NCI-H226 (cell line): Measurements from ENCODE around the gene RABGAP1L.
A peak's percentile ranks its signal among the peaks of the same experiment; 100 is the strongest.

Source experiments
- DNase-seq: peaks from one replicate; pipeline ENCODE4 v3.0.0-alpha.2; 2015

Gene RABGAP1L

GRCh38 chr1:174902531-174903099 is 743.3 kb downstream of the RABGAP1L start:
- no peak for DNase-seq

GRCh38 chr1:174911606-174912005 is 752.3 kb downstream of the RABGAP1L start:
- no peak for DNase-seq

GRCh38 chr1:174912264-174912663 is 752.9 kb downstream of the RABGAP1L start:
- no peak for DNase-seq

- DNase-seq, result no peak
These were observed 754.0 kb downstream of the RABGAP1L start for GRCh38 chr1:174913225-174913903.

- DNase-seq, result no peak
These were observed 755.7 kb downstream of the RABGAP1L start for GRCh38 chr1:174914991-174915390.

- no peak for DNase-seq
These were observed 757.5 kb downstream of the RABGAP1L start for GRCh38 chr1:174916846-174917245.

- DNase-seq, result no peak
These were observed 760.8 kb downstream of the RABGAP1L start for GRCh38 chr1:174920093-174920492.

GRCh38 chr1:174922121-174922520 is 762.8 kb downstream of the RABGAP1L start:
- DNase-seq, result no peak

GRCh38 chr1:174923820-174924219 is 764.5 kb downstream of the RABGAP1L start:
- DNase-seq, result no peak

- no peak for DNase-seq
These were observed 769.2 kb downstream of the RABGAP1L start for GRCh38 chr1:174928541-174928940.

- DNase-seq, result no peak
These were observed 771.9 kb downstream of the RABGAP1L start for GRCh38 chr1:174931214-174931613.

- DNase-seq, result no peak
These were observed 773.3 kb downstream of the RABGAP1L start for GRCh38 chr1:174932587-174932986.

- no peak for DNase-seq
These were observed 776.8 kb downstream of the RABGAP1L start for GRCh38 chr1:174935961-174936727.

- no peak for DNase-seq
These were observed 779.1 kb downstream of the RABGAP1L start for GRCh38 chr1:174938281-174939007.

GRCh38 chr1:174939775-174940545 is 780.6 kb downstream of the RABGAP1L start:
- DNase-seq, result no peak

GRCh38 chr1:174940646-174941175 is 781.4 kb downstream of the RABGAP1L start:
- DNase-seq, result no peak

GRCh38 chr1:174942547-174943255 is 783.4 kb downstream of the RABGAP1L start:
- peak; percentile 9 for DNase-seq

GRCh38 chr1:174946031-174946430 is 786.7 kb downstream of the RABGAP1L start:
- DNase-seq, result no peak

GRCh38 chr1:174949061-174949460 is 789.7 kb downstream of the RABGAP1L start:
- no peak for DNase-seq

- no peak for DNase-seq
These were observed 790.3 kb downstream of the RABGAP1L start for GRCh38 chr1:174949645-174950044.

- DNase-seq, result no peak
These were observed 794.2 kb downstream of the RABGAP1L start for GRCh38 chr1:174953285-174954072.
